IPS-NIHi11 (cell line): ENCODE results near the gene PRKG1.

Experiments used
- DNase-seq: peaks from one replicate; pipeline ENCODE4 v3.0.0; 2012; ENCODE audit warnings: mixed read lengths, low spot score

Gene PRKG1

DNA sequence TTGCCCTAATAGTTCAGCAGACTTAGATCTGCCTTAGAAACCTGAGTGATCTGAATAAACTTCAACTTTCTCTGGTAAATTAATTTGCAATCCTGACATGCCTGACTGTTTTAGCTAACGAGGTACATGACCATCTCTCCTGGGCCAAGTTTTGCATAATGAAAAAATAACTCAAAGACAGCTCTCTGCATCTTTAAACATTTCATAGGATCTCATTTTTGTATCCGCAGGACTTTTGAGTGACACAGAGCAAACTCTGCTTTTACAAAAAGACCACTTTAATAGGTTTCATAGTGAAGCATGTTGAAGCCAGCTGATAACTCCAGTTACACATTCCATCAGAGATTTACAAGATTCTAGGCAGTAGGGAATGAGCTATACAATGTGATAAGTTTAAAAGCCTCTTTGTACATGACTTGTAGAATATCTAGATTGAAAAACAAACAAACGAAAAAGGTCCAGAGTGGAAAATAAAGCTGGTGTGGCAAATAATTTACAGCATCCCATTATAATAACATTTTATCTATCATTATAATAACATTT is 2.1 kb downstream of the PRKG1 start:
- no peak for DNase-seq

DNA sequence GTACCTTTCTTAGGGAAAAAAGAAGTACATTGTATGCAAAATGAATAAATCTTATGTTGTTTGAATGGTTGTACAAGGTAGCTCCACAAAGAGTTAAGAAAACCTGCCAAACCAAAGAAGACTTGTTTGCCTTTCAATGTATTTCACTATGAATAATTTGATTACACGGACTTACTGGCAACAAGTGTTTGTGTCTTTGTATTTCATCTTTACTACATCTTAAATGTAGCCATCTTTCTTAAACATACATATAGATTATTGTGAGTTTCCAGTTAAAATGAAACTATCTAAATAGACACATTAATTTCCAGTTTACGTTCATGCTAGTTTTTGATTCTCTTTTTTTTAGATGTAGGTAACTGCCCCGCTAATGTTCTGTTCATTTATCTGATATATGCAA is 2.8 kb downstream of the PRKG1 start:
- DNase-seq, result no peak

DNA sequence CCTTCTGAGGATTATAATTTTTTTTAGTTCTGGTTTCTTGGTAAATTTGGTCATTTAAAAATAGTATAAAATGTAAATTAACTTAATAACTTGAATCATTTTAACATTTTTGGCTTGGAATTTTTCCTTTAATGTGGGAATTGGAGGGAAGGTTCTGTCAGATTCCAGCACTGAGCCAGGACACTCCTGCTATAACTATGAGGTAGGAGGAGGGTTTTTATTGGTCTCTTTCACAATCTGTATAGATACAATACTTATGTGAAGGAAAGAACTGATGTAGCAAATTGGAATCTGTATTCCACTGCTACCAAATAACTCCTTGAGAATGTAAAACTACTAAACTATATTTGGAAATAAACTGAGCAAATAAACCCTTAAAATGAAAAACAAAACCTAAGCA is 3.2 kb downstream of the PRKG1 start:
- no peak for DNase-seq

DNA sequence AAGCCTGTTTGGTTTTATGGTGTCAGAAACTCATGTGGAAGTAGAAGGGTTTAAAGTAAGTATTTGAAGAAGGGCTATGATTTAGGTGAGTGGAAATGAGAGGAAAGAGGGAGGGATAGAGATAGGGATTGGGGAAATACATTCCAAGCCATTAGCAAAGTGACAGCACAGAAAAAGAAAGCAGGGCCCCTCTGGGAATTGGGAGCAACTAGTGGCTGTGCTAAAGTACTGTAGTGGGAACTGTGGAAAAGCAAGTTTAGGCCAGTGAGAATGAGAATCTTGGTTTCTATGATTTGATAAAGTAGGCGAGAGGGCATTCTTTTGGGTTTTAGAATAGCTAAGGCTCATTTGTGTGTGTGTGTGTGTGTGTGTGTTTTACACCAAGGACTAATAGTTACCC is 5.0 kb downstream of the PRKG1 start:
- DNase-seq, result peak; percentile 31

DNA sequence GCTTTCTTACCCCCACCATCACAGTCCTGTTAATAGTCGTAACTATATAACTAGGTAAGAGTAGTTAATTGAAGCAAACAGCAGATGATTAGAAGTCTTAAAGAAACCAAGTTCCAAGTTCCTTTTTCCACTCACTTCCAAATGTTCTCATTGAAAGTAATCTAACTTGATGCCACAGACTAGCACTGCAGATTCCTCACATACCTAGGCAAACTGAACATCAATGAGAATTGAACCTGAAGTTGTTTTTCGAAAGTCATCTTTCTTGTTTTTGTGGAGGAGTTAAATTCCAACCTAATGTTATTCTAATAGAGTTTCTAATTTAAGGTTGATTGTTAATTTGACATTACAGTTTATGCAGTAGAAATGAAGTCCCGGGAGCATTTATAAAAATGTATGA is 5.5 kb downstream of the PRKG1 start:
- no peak for DNase-seq

DNA sequence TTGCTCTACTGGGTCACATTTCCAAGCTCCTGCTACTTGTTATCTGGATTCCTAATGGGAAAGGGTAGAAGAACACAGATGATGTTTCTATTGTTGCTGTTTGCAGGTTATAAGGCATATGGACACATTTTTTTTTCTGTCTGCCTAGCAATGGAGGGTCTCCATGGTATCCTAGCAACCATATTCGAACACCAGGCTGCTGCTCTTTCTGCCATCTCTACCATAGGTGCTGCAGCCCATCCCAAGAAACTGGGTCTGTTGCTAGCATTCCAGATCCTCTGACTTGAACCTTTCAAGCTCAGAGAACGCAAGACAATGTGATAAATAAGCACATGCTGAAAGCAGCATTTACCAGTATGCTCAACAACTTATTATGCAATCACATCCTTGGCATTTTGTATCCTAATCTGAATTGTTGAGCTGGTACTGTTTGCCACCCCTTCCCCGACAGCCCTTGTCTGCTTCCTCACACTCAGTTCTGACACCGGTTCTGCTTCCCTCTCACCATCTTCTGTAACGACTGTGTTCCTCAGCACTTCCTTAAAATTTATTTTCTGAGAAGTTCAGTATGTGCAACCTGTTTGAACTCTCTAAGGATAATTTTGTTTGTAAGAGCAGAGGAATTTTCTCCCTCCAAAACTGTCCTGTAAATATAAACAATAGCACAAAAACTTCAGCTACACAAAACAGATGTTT is 6.2 kb downstream of the PRKG1 start:
- DNase-seq, result peak; percentile 21

DNA sequence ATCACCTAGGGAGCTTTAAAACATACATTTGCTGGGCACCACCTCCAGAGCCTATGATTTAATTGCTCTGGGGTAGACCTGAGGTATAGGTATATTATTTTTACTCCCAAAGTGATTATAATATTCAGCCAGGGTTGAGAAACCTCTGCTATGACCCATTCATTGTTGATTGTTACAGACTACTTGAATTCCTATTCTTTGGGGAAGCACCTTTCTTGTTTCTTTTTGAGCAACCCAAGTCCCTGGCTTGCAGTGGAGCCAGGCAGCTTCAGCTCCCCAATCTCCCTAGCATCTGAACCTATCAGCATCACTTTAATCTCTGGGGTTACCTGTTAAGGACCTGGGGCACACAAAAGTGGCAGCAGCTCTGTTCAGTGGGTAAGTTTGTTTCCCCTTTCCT is 8.6 kb downstream of the PRKG1 start:
- no peak for DNase-seq

DNA sequence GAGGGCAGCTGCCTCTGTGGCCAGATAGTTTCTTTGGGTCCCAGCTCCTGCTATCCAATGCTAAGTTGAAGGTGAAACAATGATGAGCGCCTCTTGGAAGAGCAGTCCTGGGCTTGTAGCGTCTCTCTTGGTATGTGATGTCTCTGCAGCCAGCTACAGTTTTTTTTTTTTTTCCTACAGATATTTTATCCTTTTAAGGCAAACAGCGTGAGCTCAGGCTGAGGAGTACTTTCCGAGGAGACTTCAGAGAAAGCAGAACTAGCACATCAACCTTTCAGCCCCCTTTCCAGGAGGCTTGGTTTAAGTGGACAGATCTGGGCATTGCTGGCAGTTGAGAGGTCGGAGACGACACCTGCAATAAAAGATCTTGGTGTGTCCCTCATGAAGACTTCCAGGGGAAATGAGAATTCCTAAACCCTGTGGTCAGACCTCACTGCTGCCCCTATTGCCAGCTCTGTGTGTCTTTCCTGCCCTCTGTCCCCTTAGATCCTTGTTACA is 9.1 kb downstream of the PRKG1 start:
- DNase-seq, result peak; percentile 56

DNA sequence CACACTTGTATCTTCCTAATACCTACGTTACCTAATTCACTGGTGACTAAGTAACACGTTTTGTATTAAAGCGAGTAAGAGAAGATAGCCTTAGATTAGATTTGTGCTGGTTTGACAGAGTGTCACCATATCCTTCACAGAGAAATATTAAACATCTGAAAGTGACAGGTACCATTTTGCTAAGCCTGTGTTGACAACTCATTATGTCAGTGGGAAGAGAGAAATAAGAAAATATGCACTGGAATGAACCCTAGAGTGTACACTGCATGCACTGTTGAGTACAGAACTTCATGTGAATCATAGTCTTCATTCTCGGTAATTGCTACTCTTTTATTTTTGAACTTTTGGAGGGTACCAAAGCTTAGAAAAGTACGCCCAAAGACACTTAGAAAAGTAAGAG is 10.9 kb downstream of the PRKG1 start:
- DNase-seq, result no peak

DNA sequence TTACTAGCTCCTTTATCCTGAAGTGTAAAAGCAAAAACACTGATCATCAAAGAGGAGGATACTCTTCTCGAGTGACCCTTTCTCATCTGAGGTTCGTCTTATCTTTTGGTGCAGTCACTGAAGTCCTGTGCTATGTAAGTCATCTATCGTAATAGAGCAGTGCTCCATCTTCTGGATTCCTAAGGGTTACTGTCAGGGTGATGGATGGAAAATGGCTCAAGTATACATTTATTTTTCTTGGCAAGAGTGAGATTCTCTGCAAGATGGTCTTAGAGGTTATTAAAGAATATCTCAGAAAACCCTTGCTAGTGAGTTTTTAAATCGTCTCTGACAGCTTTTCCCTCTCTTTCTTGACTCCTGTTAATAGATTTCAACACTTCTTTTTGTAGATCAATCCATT is 12.4 kb downstream of the PRKG1 start:
- DNase-seq, result no peak

DNA sequence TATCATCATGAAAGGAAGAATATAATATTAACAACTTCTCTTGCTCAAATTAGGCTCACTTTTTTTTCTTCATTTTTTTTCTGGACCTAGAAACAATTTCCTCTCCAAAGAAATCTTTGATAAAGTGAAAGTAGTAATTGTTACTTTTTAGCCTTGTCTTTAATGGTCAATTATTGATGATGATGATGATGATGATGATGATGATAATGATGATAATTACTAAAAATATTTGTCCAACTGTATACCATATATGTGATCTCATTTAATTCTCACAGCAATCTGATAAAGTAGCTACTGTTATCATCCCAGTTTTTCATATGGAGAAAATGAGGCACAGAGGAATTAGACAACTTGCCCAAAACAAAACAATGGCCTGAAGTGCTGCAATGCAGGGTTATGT is 12.8 kb downstream of the PRKG1 start:
- no peak for DNase-seq

DNA sequence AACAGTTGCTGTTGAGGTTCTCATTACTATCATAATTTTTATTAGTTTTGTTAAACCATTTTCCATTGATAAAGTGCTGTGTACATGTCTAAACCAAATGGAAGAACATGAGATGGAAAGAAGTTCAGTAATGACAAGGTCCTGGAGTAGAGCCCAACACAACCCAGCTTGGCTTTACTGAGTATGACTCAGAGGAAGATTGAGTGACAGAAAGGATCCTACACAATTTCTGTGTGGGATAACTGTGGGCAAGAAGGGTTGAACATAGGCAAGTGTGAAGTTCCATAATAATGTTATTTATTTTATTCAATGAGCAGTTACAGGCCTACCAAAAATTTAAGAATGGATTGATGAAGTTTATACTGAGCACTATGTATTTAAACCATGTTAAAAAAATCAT is 15.9 kb downstream of the PRKG1 start:
- no peak for DNase-seq

DNA sequence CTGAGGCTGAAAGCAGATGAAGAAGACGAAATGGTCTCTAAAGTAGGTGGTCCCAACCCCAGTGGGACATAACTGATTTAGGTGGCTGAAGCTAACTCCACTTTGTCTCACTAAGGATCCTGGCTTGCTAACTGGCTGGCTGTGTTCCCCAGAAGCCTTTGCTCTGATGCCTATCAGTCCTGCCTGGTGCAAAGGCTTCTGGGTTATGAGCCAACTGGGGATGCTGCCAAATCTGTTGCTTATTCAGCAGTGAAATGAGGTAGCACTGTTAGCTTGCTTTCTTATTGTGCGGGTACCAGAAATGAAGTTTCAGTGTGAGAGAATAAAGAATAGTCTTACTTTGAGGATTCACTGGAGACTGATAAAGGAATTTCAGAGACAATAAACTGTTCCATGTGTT is 18.1 kb downstream of the PRKG1 start:
- DNase-seq, result no peak

DNA sequence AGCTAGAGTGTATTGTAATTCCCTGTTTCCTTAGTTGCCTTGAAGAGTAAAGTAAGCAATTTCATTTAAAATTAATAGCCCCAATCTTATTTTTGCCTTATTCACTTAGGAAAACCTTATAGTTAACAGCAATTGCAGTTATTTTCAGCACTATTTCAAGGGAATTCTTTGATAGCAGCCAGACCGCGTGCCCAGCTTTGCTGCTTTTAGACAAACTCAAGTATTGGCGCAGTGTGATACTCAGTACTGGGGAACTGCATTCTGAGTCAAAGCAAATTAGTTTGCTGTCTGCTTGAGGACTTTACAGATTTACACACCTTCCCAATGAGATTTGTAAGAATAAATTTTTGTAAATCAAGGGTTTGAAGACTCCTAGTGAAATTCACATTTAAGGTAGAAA is 21.2 kb downstream of the PRKG1 start:
- no peak for DNase-seq

DNA sequence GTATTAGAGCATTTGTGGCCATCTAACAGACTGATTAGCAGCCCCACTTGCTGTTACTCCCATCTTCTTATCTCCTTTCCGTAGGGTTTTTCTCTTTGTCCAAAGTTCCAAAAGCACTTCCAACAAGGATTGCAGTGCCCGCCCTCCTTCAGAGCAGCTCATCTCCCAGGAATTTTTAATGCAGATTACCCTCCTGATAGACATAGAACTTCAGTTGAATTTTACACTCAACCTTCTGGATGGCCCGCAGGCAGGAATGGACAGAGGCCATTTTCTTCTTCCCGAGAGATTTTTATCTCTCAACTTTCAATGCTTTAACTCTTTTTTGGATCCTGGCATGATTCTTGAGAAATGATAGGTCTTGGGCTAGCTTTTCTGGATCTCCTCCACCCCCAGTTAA is 23.3 kb downstream of the PRKG1 start:
- DNase-seq, result no peak

DNA sequence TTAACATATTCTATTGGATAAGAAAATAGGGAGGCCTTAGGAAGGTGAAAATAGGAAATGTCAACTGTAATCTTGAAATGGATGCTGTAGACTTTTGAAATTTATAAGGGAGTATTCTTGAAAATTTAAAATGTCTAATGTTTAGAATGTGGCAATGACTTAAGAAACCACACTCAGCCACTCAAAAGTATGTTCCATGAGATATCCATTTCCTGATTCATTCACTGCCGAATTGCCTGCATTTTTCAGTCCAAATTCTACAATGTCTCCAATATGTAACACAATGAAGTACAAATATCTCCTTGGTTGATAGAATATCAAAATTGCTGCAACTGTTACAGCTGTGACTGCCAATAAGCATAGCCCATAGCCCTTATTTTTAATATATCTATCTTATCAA is 25.9 kb downstream of the PRKG1 start:
- DNase-seq, result no peak

DNA sequence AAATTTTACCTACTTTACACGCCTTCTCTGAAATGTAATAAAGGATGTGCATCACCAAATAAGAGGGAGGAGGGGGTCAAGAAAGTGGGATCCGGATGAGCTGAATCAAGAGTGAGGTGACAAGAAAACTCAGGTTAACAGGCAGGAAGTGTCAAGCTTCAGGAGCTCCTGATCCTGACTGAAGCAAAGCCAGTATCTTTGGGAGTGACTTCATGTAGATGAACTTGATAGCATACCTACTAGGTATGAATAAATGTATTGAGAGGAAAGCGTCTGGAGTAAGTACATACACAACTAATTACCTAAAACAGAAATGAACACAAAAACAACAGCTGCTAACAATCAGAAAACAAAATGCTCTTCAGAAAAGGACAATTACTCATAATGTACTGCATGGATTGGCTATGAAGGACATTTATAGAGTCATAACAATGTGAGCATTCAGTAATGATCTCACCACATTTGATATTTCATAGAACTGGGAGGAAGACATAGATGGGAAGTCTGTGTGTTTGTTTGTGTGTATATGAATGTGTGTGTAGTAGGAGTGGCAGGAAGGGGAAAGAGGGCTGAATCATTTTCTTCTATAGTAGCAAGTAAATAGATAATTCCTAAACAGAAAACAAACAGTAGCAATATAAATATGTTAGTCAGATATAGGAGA is 29.4 kb downstream of the PRKG1 start:
- no peak for DNase-seq

DNA sequence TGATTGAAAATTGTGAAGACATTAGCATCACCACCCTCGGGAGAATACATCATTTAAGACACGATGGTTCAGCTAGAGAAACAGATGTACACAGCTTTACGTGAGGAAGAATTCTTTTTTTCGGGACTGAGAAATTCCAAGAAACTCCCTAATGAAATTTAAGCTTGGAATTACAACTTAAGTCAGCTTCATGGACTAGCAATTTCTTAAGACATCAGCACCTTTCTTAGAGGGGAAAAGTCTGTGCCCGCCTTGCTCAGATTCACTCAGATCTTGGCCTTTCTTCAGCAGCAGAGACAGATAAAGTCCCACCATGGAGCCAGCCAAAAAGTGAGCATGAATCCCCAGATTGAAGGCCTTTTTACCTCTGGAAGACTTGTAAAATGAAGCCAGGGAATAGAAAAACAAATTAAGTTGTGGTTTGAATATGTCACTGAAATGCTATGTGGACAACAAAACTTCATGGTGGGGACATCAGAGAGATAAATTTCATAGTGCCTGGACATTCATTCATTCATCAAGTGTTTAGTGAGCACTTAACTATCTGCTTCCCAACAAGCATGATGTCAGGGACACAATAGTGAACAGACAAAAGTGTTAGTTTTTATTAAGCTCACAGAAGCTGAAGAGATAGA is 32.1 kb downstream of the PRKG1 start:
- DNase-seq, result no peak

DNA sequence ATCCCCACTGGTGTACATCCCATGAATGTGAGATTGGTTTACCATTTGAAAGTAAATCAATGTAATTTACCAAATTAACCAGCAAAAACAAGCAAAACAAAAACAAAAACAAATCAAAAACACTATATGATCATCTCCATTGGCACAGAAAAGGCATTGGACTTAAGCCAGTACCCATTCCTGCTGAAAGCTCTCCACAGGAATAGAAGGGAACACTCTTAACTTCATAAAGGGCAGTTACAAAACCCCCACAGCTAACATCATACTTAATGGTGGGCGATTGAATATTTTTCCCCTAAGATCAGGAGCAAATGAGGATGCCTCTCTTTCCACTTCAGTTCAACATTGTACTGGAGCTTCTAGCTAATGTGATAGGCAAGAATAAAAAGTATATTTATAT is 34.1 kb downstream of the PRKG1 start:
- DNase-seq, result no peak

DNA sequence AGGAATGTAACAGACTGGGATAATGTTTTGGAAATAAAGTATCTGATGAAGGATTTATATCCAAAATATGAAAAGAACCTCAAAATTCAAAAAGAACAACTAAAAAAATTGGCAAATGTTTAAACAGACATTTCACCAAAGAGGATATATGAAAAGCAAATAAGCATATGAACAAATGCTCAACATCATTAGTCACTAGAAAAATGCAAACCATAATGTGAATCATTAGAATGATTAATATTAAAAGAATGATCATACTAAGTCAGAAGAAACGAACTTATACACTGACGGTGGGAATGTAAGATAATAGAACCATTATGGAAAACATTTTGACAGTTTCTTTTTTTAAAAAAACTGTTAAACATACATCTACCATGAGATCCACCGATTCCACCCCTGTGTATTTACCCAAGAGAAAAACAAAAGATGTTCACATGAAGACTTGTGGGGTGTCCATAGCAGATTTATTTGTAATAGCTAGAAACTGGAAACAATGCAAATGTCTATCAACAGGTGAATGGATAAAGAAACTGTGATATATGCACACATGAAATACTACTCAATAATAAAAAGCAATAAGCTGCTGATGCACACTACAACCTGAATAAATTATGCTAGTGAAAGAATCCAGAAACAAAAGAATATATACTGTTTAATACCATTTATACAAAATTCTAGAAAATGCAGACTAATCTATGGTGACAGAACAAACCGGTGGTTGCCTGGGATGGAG is 35.7 kb downstream of the PRKG1 start:
- DNase-seq, result no peak

DNA sequence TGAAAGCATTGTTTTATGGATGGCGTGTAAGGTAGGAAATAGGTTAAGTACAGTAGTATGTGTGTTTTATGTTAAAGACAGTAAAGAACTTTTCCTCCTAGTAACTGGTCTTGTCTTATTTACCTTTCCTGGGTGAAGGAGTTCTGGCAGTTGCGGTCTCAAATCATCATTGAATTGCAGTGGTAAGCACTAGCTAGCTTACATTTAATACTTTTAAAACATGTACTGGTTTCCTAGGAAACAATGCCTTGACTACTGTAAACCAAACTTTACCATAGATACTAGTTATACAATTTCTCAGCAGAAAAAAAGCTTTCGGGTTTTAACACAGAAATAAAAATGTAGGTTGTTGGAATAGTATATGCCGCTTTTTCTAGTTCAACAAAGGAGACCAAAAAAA is 37.7 kb downstream of the PRKG1 start:
- no peak for DNase-seq

DNA sequence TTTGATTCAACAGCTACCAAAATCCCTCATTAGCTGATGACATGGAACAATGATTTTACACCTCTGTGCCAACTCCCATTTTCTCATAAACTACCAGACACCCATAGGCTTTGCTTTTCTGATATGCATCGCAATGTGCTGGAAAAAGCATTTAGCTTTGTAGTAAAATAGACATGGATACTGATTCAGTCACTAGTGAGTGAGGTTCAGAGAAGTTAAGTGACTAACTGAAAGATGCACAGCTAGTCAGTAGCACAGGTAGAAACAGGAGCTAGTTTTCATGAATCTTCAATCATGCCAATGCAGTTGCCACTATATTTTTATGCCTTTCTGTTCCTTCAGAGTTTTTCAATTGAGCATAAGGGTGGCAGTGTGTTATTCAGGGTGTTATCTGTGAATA is 38.7 kb downstream of the PRKG1 start:
- no peak for DNase-seq
